Ovary (tissue), 3 donors: ENCODE measurements around the gene TLE2.

Experiments
- CTCF ChIP-seq, 3 donors: fragments of 450-650 bp in 2 of 3; fragments of 200-600 bp in 1 of 3; IDR thresholded peaks; one replicate each; pipeline versions ENCODE4 v1.5.1 to v1.8.0; 2016 to 2022; ENCODE audit warnings: antibody characterized with exemption in 3 of 3, mild to moderate bottlenecking in 1 of 3
- POLR2A ChIP-seq: fragments of 450-650 bp; IDR thresholded peaks from one replicate; pipeline ENCODE4 v1.6.1; 2017; ENCODE audit warnings: antibody characterized with exemption, mild to moderate bottlenecking, moderate library complexity
- donor health status: DM: no; HTN: no; CAD: no.

- TF ChIP-seq CTCF (IDR thresholded peaks at IDR 0.05) (no peak), POLR2A (no peak)
Observed at GRCh38 chr19:2977746-2978138, 51.3 kb downstream of the TLE2 start.
